Mesodermal cell (in vitro differentiated cells): ENCODE data around the gene IKZF5.

Source experiments
- H3K27ac ChIP-seq: 2 replicates; pipeline ENCODE4 v1.7.0; 2013; ENCODE audit warnings: mild to moderate bottlenecking, low read depth, low read length, moderate library complexity; ENCODE audit not compliant: severe bottlenecking
- H3K36me3 ChIP-seq: 2 replicates; pipeline ENCODE4 v1.7.1; 2013; ENCODE audit warnings: mild to moderate bottlenecking, low read length, moderate library complexity; ENCODE audit not compliant: control insufficient read depth, insufficient read depth
- H3K4me1 ChIP-seq: one replicate; pipeline ENCODE4 v1.7.1; 2013; ENCODE audit warnings: mild to moderate bottlenecking, low read length; ENCODE audit not compliant: insufficient read depth, control insufficient read depth, poor library complexity, severe bottlenecking
- H3K4me3 ChIP-seq: 2 replicates; pipeline ENCODE4 v1.7.0; 2013; ENCODE audit warnings: low read length, control low read depth, mild to moderate bottlenecking; ENCODE audit not compliant: insufficient read depth, poor library complexity, severe bottlenecking; ENCODE audit errors: extremely low read depth
- H3K9me3 ChIP-seq: 2 replicates; pipeline ENCODE4 v1.7.1; 2013; ENCODE audit warnings: mild to moderate bottlenecking, low read length, moderate library complexity; ENCODE audit not compliant: control insufficient read depth
- WGBS, 2 experiments: methylation state at CpG; one replicate each; pipeline ENCODE4 v1.1.5; 2013; ENCODE audit warnings: missing lambda C conversion rate in 2 of 2; ENCODE audit not compliant: insufficient coverage in 2 of 2; 5-methylcytosine and 5-hydroxymethylcytosine counted together

The IKZF5 gene

DNA sequence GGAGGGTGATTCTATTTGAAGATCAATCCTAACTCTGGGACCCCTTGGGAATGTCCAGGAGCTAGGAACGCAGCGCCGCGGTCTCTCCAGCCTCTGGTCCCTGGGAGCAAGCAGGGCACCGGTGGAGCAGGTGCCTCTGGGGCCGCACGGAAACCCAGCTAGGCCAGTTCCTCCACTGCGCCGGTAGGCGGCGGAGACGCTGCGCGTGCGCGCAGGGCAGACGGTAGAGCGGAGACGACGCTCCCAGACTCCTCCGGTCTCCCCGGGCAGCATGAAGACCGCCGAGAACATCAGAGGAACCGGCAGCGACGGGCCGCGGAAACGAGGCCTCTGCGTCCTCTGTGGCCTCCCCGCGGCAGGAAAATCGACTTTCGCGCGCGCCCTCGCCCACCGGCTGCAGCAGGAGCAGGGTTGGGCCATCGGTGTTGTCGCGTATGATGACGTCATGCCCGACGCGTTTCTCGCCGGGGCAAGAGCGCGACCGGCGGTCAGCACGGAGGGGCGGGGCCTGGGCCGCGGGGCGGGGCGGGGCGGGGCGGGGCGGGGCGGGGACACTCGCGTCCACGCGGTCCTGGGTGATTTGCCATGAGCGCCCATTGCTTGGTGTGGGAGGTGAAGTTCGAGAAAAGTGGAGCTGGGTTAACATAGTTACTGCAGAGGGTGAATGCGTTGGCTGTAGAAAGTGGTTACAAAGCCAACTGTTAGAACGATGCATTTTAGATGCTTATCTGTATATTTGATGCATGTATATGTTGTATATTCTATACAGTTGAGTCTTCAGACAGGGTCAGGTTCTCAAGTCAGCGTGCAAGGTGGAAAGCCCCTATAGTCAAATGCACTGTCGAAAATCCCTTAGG lies 28.2 kb downstream of the IKZF5 start, which contains the start of gene PSTK:
TSS of gene PSTK (plus strand) at position 193 of the 857 bp plus-strand sequence. CDS start at position 272, 79 bp downstream.
- Histone ChIP-seq H3K9me3 (no peaks in the 10 kb centered on the region), H3K4me3 (peak within 1 kb of the TSS; percentile 57), H3K27ac (peak within 1 kb of the TSS; percentile 94), H3K36me3 (peaks cover 8% of the 10 kb centered on the region), H3K4me1 (no peaks in the 10 kb centered on the region)
- WGBS, 2 experiments: 0 to 1% methylated on average over 40 to 51 of the region's 73 CpGs

- H3K36me3 ChIP-seq: no peaks in the 10 kb centered on the region
- no peak overlapping the region for H3K4me3 ChIP-seq
- no peaks in the 10 kb centered on the region for H3K4me1 ChIP-seq
- WGBS, 2 experiments: 100% methylated on average over 1 of the region's 3 CpGs
- no peaks in the 10 kb centered on the region for H3K9me3 ChIP-seq
- H3K27ac ChIP-seq: no peak overlapping the region
Measured at GRCh38 chr10:122974543-122975064, 34.0 kb downstream of the IKZF5 start.

DNA sequence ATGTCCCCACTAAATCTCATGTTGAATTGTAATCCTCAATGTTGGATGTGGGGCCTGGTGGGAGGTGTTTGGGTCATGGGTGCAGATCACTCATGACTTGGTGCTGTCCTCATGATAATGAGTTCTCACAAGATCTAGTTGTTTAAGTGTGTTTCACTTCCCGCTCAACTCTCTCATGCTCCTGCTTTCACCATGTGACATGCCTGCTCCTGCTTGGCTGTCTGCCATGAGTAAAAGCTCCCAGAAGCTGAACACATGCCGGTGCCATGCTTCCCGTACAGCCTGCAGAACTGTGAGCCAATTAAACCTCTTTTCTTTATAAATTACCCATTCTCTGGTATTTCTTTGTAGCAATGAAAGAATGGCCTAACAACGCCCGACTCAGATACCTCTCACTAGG lies 34.6 kb downstream of the IKZF5 start:
- H3K4me3 ChIP-seq: no peak overlapping the region
- H3K36me3 ChIP-seq: no peaks in the 10 kb centered on the region
- H3K4me1 ChIP-seq: no peaks in the 10 kb centered on the region
- H3K27ac ChIP-seq: no peak overlapping the region
- WGBS, 2 experiments: 78 to 88% methylated on average over 3 of the region's 5 CpGs
- peaks cover 5% of the 10 kb centered on the region for H3K9me3 ChIP-seq

DNA sequence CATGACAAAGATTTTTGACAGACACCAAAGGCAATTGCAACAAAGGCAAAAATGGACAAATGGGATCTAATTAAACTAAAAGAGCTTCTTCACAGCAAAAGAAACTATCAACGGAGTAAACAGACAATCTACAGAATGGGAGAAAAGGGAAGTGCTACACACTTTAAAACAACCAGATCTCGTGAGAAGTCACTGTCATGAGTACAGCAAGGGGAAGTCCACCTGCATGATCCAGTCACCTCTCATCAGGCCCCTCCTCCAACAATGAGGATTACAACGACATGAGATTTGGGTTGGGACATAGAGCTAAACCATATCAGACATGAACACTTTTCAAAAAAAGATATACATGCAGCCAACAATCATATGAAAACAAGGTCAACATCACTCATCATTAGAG lies 39.9 kb downstream of the IKZF5 start:
- no peaks in the 10 kb centered on the region for H3K36me3 ChIP-seq

DNA sequence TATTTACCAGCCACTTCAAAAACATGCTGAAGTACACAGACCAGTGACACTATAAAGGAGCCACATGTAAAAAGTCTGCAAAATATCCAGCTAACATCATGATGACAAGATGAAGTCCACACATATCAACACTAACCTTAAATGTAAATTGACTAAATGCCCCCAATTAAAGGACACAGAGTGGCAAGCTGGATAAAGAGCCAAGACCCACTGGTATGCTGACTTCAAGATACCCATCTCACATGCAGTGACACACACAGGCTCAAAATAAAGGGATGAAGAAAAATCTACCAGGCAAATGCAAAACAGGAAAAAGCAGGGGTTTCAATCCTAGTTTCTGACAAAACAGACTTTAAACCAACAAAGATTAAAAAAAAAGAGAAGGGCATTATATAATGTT lies 41.7 kb downstream of the IKZF5 start:
- Histone ChIP-seq H3K9me3 (peaks cover 6% of the 10 kb centered on the region), H3K4me3 (no peak overlapping the region), H3K27ac (no peak overlapping the region), H3K36me3 (no peaks in the 10 kb centered on the region), H3K4me1 (no peaks in the 10 kb centered on the region)

More for the DNA sequence above, 39.9 kb downstream of the IKZF5 start:
- no peak overlapping the region for H3K27ac ChIP-seq
- H3K9me3 ChIP-seq: peaks cover 6% of the 10 kb centered on the region
- H3K4me3 ChIP-seq: no peak overlapping the region
- 80 to 100% methylated on average over 1 of the region's 3 CpGs for WGBS, 2 experiments
- H3K4me1 ChIP-seq: no peaks in the 10 kb centered on the region

- Histone ChIP-seq H3K36me3 (no peaks in the 10 kb centered on the region), H3K4me3 (no peak overlapping the region), H3K4me1 (no peaks in the 10 kb centered on the region), H3K27ac (no peak overlapping the region), H3K9me3 (no peaks in the 10 kb centered on the region)
- 63 to 68% methylated on average over 2 to 3 of the region's 3 CpGs for WGBS, 2 experiments
Measured at GRCh38 chr10:122962405-122962804, 46.2 kb downstream of the IKZF5 start.

GRCh38 chr10:122957474-122957873 lies 51.1 kb downstream of the IKZF5 start:
- no peak overlapping the region for H3K27ac ChIP-seq
- H3K4me3 ChIP-seq: no peak overlapping the region
- H3K4me1 ChIP-seq: no peaks in the 10 kb centered on the region
- 90 to 100% methylated on average over 1 to 3 of the region's 5 CpGs for WGBS, 2 experiments
- H3K36me3 ChIP-seq: peaks cover 4% of the 10 kb centered on the region
- H3K9me3 ChIP-seq: peaks cover 7% of the 10 kb centered on the region

- Histone ChIP-seq H3K9me3 (peaks cover 7% of the 10 kb centered on the region), H3K27ac (no peak overlapping the region), H3K4me1 (no peaks in the 10 kb centered on the region), H3K4me3 (no peak overlapping the region), H3K36me3 (peaks cover 11% of the 10 kb centered on the region)
- WGBS, 2 experiments: 100% methylated on average over 1 of the region's 1 CpG; no CpG with 5 or more reads in 1 of the 2 experiments
Measured at GRCh38 chr10:122955892-122956291, 52.7 kb downstream of the IKZF5 start.

DNA sequence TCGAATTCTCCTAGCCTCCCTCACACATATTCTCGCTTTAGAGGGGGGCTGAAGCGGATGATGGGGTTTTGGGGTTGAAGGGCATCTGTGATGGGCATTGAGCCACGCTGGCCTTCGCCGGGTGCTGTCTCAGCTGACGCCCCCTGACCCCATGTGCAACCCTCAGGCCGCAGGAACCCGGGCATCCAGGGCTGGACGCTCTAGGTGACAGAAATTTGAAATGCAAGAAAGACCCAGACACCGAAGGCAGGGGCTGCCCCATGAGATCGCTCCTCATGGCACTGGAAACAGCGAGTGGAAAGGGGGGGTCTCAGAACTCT lies 53.9 kb downstream of the IKZF5 start:
- no peak overlapping the region for H3K27ac ChIP-seq
- H3K9me3 ChIP-seq: peaks cover 7% of the 10 kb centered on the region
- H3K4me3 ChIP-seq: peak overlapping the region; percentile 67
- 94 to 99% methylated on average over 10 of the region's 13 CpGs for WGBS, 2 experiments
- peaks cover 11% of the 10 kb centered on the region for H3K36me3 ChIP-seq
- no peaks in the 10 kb centered on the region for H3K4me1 ChIP-seq

DNA sequence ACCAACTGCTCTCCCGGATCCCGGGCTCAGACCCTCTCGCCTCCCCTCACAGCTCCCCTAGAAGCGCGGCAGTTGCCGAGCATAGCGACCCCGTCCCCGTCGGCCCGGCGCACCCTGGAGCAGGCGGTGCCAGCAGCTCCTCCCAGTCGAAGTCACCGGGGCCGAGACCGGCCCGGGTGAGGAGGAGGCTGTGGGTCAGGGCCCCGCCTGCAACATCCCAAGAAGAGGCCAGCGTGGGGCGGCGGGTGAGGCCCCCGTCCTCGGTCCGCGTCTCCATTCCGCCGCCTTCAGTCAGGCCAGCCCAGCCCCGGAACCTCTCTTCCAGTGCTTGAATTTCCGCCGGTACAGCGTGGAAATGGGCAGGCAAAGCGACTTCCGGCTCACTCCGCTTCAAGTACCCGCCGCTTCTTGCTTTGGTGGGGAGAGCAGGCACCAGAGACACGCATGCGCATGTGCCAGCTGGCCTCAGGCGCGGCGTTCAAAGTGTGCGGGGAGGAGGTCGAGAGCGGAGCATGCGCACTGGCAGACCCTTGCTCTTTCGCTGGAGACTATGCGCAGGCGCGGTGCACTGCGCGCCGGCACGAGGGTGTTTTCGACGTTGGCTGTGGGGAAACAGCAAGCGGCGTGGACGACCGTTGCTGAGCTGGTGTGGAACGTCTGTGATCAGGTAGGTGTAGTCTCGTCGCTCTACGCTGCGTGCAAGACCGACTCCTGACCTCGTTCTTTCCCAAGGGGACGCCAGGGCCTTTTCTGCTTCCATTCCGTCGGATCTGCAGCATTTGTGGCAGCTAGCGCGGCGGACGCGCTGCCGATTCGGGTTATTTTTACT lies 54.5 kb downstream of the IKZF5 start, which contains the start of gene C10orf88:
TSS of gene C10orf88 (minus strand) at position 326 of the 829 bp plus-strand sequence. CDS start at position 277, 49 bp downstream.
- Histone ChIP-seq H3K4me3 (peak within 1 kb of the TSS; percentile 67), H3K27ac (peak within 1 kb of the TSS; percentile 59), H3K9me3 (peaks cover 7% of the 10 kb centered on the region), H3K36me3 (peaks cover 13% of the 10 kb centered on the region), H3K4me1 (no peaks in the 10 kb centered on the region)
- 6 to 7% methylated on average over 63 to 72 of the region's 77 CpGs for WGBS, 2 experiments
